OCI-LY7 (cell line): ENCODE data around the gene TMEM38A. TPM values are rescaled to one million over a fixed set of nuclear protein-coding genes. Genes with fewer than 3 reads are reported as not detected.
"Not testable (repeated sequence)": the region's sequence is repeated elsewhere in the genome, so short reads cannot be mapped to it uniquely, and the experiment has no call there.

Experiments
- BruUV-seq: library from RNA; stranded (reverse); fragments of 400-500 nt; replicated peaks from 2 replicates; lab custom pipeline; 2021; lab: Mats Ljungman, UMichigan
- CTCF ChIA-PET: fragments of 300-600 bp; sonication (Branson Sonifier 250); formaldehyde crosslinking; loops from one replicate; lab custom pipeline; 2022; ENCODE audit warnings: antibody characterized with exemption; ENCODE audit not compliant: unreplicated experiment; lab: Charles Lee
- POLR2A ChIA-PET: fragments of 300-600 bp; sonication (Branson Sonifier 250); formaldehyde crosslinking; loops from one replicate; lab custom pipeline; 2022; ENCODE audit warnings: antibody characterized with exemption; lab: Charles Lee
- DNase-seq: peaks from one replicate; pipeline ENCODE4 v3.0.0-alpha.2; 2015; ENCODE audit warnings: low spot score
- H2AFZ ChIP-seq: fragments of 200-600 bp; sonication (generic), shearing (Covaris generic); 2 replicates; pipeline ENCODE4 v1.6.1; 2014; ENCODE audit warnings: mild to moderate bottlenecking, antibody characterized with exemption, low read length, moderate library complexity
- H3K27ac ChIP-seq: fragments of 200-600 bp; sonication (generic); 2 replicates; pipeline ENCODE4 v1.5.1; 2014; ENCODE audit warnings: mixed run types, low read depth, mild to moderate bottlenecking, moderate library complexity, low read length, inconsistent platforms; ENCODE audit not compliant: poor library complexity, severe bottlenecking
- H3K36me3 ChIP-seq: fragments of 200-600 bp; sonication (generic); 2 replicates; pipeline ENCODE4 v1.6.1; 2014; ENCODE audit warnings: mild to moderate bottlenecking, antibody characterized with exemption, low read length, moderate library complexity, mixed read lengths; ENCODE audit not compliant: insufficient read depth
- H3K4me1 ChIP-seq: fragments of 200-600 bp; sonication (generic); 2 replicates; pipeline ENCODE4 v1.5.1; 2014; ENCODE audit warnings: mild to moderate bottlenecking, low read length; ENCODE audit not compliant: insufficient read depth, poor library complexity, severe bottlenecking
- H3K4me2 ChIP-seq: fragments of 200-600 bp; sonication (generic); 2 replicates; pipeline ENCODE4 v1.6.1; 2014; ENCODE audit warnings: mild to moderate bottlenecking, low read length
- H3K4me3 ChIP-seq: fragments of 200-600 bp; sonication (generic); 2 replicates; pipeline ENCODE4 v1.5.1; 2014; ENCODE audit warnings: mild to moderate bottlenecking, low read depth, low read length; ENCODE audit not compliant: poor library complexity, severe bottlenecking
- H3K79me2 ChIP-seq: fragments of 200-600 bp; sonication (generic); 2 replicates; pipeline ENCODE4 v1.6.1; 2016; ENCODE audit warnings: low read depth, mild to moderate bottlenecking, low read length, moderate library complexity, mixed read lengths; ENCODE audit not compliant: insufficient read depth
- H3K9me2 ChIP-seq: fragments of 200-600 bp; sonication (generic); 2 replicates; pipeline ENCODE4 v1.6.1; 2016; ENCODE audit warnings: mild to moderate bottlenecking, low read length, mixed read lengths; ENCODE audit not compliant: insufficient read depth
- H3K9me3 ChIP-seq: fragments of 200-600 bp; sonication (generic); 2 replicates; pipeline ENCODE4 v1.6.1; 2014; ENCODE audit warnings: mild to moderate bottlenecking, mixed run types, low read length, mixed read lengths
- H4K20me1 ChIP-seq: fragments of 200-600 bp; sonication (generic); 2 replicates; pipeline ENCODE4 v1.6.1; 2014; ENCODE audit warnings: mild to moderate bottlenecking, antibody characterized with exemption, low read length, moderate library complexity, mixed read lengths; ENCODE audit not compliant: insufficient read depth
- CTCF ChIP-seq: fragments of 200-600 bp; sonication (generic); conservative IDR thresholded peaks from 2 replicates; pipeline ENCODE4 v1.5.1; 2014; ENCODE audit warnings: mild to moderate bottlenecking, antibody characterized with exemption, low read length, moderate library complexity, mixed read lengths
- EZH2phosphoT487 ChIP-seq: fragments of 200-600 bp; sonication (generic); IDR thresholded peaks from 2 replicates; pipeline ENCODE4 v1.6.1; 2018; ENCODE audit warnings: low read depth, borderline replicate concordance, mild to moderate bottlenecking, mixed run types, antibody characterized with exemption, low read length, moderate library complexity, mixed read lengths
- intact Hi-C: fragments of 100-400 bp; cut with micrococcal nuclease; formaldehyde crosslinking; loops from one replicate; pipeline ENCODE4 v1.10.0; 2022; ENCODE audit not compliant: unreplicated experiment
- total RNA-seq, 2 experiments: library from RNA; depleted of rRNA in 1 of 2; stranded (reverse); fragments of >200 nt in 1 of 2; shearing (Covaris generic) in 1 of 2; gene quantifications; 2 replicates each; pipeline ENCODE4 v1.2.3, GENCODE V29; 2014 to 2022

TMEM38A gene
- total RNA-seq, 2 experiments from 2014 or later: 18.1 to 20.4 TPM

- CTCF ChIA-PET: no interaction called here
- no peaks in the 10 kb centered on the region for H3K9me3 ChIP-seq
Observed at GRCh38 chr19:16671652-16672274, 10.8 kb downstream of the TMEM38A start.

GRCh38 chr19:16673231-16673630 lies 12.3 kb downstream of the TMEM38A start:
- intact Hi-C loops: no loop called here

More at GRCh38 chr19:16671652-16672274, 10.8 kb downstream of the TMEM38A start:
- H3K4me1 ChIP-seq: no peaks in the 10 kb centered on the region
- no peaks in the 10 kb centered on the region for H3K9me2 ChIP-seq
- H3K4me3 ChIP-seq: no peak overlapping the region
- H4K20me1 ChIP-seq: no peaks in the 10 kb centered on the region
- intact Hi-C loops: no loop called here
- peaks cover 15% of the 10 kb centered on the region for H3K36me3 ChIP-seq
- BruUV-seq: no TSS peak
- TF ChIP-seq EZH2phosphoT487 (no peak), CTCF (no peak)
- no peak for DNase-seq
- no peak overlapping the region for H2AFZ ChIP-seq
- POLR2A ChIA-PET: interaction anchor here (0.6 to 1.0 kb wide), 3 partner anchors 8 to 605 kb away, joined by 3 read pairs; no protein-coding TSS in a partner anchor
- no peak overlapping the region for H3K4me2 ChIP-seq
- H3K27ac ChIP-seq: no peak overlapping the region
- H3K79me2 ChIP-seq: no peaks in the 10 kb centered on the region

GRCh38 chr19:16673839-16674238 lies 12.9 kb downstream of the TMEM38A start:
- H3K4me2 ChIP-seq, BruUV-seq, intact Hi-C loops, H3K27ac ChIP-seq, H3K9me2 ChIP-seq, H2AFZ ChIP-seq, H3K9me3 ChIP-seq, H4K20me1 ChIP-seq, POLR2A ChIA-PET, H3K4me1 ChIP-seq, H3K4me3 ChIP-seq, DNase-seq, CTCF ChIA-PET, H3K79me2 ChIP-seq: not testable (repeated sequence)
- peaks cover 14% of the 10 kb centered on the region; the same call in 1 of the 2 replicates for H3K36me3 ChIP-seq

More at GRCh38 chr19:16673231-16673630, 12.3 kb downstream of the TMEM38A start:
- ChIA-PET CTCF (no interaction called here), POLR2A (no interaction called here)
- H3K36me3 ChIP-seq: peaks cover 14% of the 10 kb centered on the region; the same call in 1 of the 2 replicates
- H3K27ac ChIP-seq: no peak overlapping the region
- no peaks in the 10 kb centered on the region for H4K20me1 ChIP-seq
- no peaks in the 10 kb centered on the region for H3K4me1 ChIP-seq
- TF ChIP-seq EZH2phosphoT487: no peak
- TF ChIP-seq CTCF: no peak
- H3K4me3 ChIP-seq: no peak overlapping the region
- H3K79me2 ChIP-seq: no peaks in the 10 kb centered on the region
- H3K9me3 ChIP-seq: no peaks in the 10 kb centered on the region
- H3K4me2 ChIP-seq: no peak overlapping the region
- no peak for DNase-seq
- no peak overlapping the region for H2AFZ ChIP-seq
- no TSS peak for BruUV-seq
- H3K9me2 ChIP-seq: no peaks in the 10 kb centered on the region
